ENCODE data around the gene DDX39B. TPM values are rescaled to one million over a fixed set of nuclear protein-coding genes. Genes with fewer than 3 reads are reported as not detected.

The DDX39B gene
- total RNA-seq, 1 donor: 240 TPM

DNA sequence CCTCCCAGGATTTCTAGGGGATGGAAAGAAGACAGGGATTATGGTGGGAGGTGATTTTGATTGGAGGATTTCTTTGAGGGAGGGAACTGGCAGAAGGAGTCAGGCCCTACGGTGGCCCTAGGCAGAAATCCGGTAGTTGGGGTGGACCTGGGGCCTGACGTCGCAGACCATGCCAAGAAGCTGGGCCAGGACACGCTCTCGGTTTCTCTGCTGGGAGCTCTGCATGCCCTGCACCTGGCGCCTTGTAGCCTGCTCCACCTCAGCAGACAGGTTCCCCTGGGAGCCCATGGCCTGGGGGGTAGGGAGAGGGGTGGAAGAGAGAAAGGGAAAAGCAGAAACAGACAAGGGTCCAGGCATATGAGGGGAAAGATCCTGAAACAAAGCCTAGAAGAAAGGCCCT, 3.5 kb upstream of the DDX39B start:
- TF ChIP-seq, protein P1, sequence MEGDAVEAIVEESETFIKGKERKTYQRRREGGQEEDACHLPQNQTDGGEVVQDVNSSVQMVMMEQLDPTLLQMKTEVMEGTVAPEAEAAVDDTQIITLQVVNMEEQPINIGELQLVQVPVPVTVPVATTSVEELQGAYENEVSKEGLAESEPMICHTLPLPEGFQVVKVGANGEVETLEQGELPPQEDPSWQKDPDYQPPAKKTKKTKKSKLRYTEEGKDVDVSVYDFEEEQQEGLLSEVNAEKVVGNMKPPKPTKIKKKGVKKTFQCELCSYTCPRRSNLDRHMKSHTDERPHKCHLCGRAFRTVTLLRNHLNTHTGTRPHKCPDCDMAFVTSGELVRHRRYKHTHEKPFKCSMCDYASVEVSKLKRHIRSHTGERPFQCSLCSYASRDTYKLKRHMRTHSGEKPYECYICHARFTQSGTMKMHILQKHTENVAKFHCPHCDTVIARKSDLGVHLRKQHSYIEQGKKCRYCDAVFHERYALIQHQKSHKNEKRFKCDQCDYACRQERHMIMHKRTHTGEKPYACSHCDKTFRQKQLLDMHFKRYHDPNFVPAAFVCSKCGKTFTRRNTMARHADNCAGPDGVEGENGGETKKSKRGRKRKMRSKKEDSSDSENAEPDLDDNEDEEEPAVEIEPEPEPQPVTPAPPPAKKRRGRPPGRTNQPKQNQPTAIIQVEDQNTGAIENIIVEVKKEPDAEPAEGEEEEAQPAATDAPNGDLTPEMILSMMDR (IDR thresholded peaks at IDR 0.05; ENCODE audit: extremely low read depth, low read depth, low read length): no peak
- no peaks in the 10 kb centered on the region for H3K9me3 ChIP-seq (ENCODE audit: low read depth, low read length)
- peaks cover 10% of the 10 kb centered on the region for H4K20me1 ChIP-seq (ENCODE audit: insufficient read depth, low read length)
- H3K4me3 ChIP-seq (ENCODE audit: insufficient read depth, low read length): no peak overlapping the region
- peaks cover 15% of the 10 kb centered on the region for H3K36me3 ChIP-seq (ENCODE audit: insufficient read depth, low read length)
- no peak for DNase-seq (ENCODE audit: insufficient read length, low spot score, missing footprints)
- peaks cover 38% of the 10 kb centered on the region for H3K79me2 ChIP-seq (ENCODE audit: insufficient read depth, low read length)
- no peak overlapping the region for H3K27ac ChIP-seq (ENCODE audit: low read depth, low read length)
- no peak overlapping the region for H2AFZ ChIP-seq (ENCODE audit: low read length)
- H3K4me1 ChIP-seq (ENCODE audit: insufficient read depth, low read length): peaks cover 28% of the 10 kb centered on the region
- H3K4me2 ChIP-seq (ENCODE audit: insufficient read depth, low read length): no peak overlapping the region
- H3K27me3 ChIP-seq (ENCODE audit: insufficient read depth, low read length): no peaks in the 10 kb centered on the region

DNA sequence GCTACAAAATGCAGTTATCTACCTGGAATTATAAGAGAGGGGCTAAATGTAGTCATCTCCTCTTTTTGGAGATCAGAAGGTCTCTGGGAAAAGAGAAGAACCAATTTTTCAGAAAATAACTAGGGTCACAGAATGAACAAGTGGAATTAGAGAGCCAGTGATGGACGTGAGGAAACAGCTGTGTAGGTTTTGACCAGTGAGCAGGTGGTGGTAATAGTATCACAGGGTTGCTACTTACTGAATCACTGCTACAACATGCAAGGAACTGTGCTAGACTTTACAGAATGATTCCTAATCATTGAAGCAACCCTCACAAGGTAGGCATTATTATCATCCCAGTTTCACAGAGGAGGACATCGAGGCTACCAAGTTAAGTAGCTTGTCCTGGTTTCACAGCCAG, 2.9 kb upstream of the DDX39B start:
- peaks cover 18% of the 10 kb centered on the region for H3K36me3 ChIP-seq (ENCODE audit: insufficient read depth, low read length)
- no peak overlapping the region for H3K4me2 ChIP-seq (ENCODE audit: insufficient read depth, low read length)
- H3K4me1 ChIP-seq (ENCODE audit: insufficient read depth, low read length): peaks cover 34% of the 10 kb centered on the region
- no peaks in the 10 kb centered on the region for H3K9me3 ChIP-seq (ENCODE audit: low read depth, low read length)
- DNase-seq (ENCODE audit: insufficient read length, low spot score, missing footprints): no peak
- H4K20me1 ChIP-seq (ENCODE audit: insufficient read depth, low read length): peaks cover 16% of the 10 kb centered on the region
- no peak overlapping the region for H3K27ac ChIP-seq (ENCODE audit: low read depth, low read length)
- peaks cover 44% of the 10 kb centered on the region for H3K79me2 ChIP-seq (ENCODE audit: insufficient read depth, low read length)
- no peak overlapping the region for H2AFZ ChIP-seq (ENCODE audit: low read length)
- TF ChIP-seq, protein P1 (IDR thresholded peaks at IDR 0.05; ENCODE audit: extremely low read depth, low read depth, low read length): no peak
- H3K4me3 ChIP-seq (ENCODE audit: insufficient read depth, low read length): no peak overlapping the region
- H3K27me3 ChIP-seq (ENCODE audit: insufficient read depth, low read length): no peaks in the 10 kb centered on the region

DNA sequence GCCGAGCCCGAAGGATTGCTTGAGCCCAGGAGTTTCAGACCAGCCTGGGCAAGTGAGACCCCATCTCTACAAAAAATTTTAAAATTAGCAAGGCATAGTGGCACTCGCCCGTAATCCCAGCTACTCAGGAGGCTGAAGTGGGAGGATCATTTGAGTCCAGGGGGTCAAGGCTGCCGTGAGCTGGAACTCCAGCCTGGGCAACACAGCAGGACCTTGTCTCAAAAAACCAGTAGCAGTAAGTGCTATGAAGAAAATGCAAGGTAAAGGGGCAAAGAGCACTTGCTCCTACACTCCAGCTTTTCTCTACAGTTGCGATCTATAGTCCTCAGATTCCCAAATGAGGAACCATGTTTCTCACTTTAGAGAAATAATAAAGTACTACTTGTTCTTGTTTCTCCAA, 1.8 kb upstream of the DDX39B start:
- no peak for DNase-seq (ENCODE audit: insufficient read length, low spot score, missing footprints)
- Histone ChIP-seq H3K4me2 (ENCODE audit: insufficient read depth, low read length) (no peak overlapping the region), H4K20me1 (ENCODE audit: insufficient read depth, low read length) (peaks cover 26% of the 10 kb centered on the region), H3K36me3 (ENCODE audit: insufficient read depth, low read length) (peaks cover 19% of the 10 kb centered on the region), H3K27me3 (ENCODE audit: insufficient read depth, low read length) (no peaks in the 10 kb centered on the region), H3K9me3 (ENCODE audit: low read depth, low read length) (no peaks in the 10 kb centered on the region), H3K4me3 (ENCODE audit: insufficient read depth, low read length) (no peak overlapping the region), H3K79me2 (ENCODE audit: insufficient read depth, low read length) (peaks cover 48% of the 10 kb centered on the region), H3K4me1 (ENCODE audit: insufficient read depth, low read length) (peaks cover 43% of the 10 kb centered on the region), H2AFZ (ENCODE audit: low read length) (no peak overlapping the region), H3K27ac (ENCODE audit: low read depth, low read length) (no peak overlapping the region)
- TF ChIP-seq, protein P1 (IDR thresholded peaks at IDR 0.05; ENCODE audit: extremely low read depth, low read depth, low read length): no peak

DNA sequence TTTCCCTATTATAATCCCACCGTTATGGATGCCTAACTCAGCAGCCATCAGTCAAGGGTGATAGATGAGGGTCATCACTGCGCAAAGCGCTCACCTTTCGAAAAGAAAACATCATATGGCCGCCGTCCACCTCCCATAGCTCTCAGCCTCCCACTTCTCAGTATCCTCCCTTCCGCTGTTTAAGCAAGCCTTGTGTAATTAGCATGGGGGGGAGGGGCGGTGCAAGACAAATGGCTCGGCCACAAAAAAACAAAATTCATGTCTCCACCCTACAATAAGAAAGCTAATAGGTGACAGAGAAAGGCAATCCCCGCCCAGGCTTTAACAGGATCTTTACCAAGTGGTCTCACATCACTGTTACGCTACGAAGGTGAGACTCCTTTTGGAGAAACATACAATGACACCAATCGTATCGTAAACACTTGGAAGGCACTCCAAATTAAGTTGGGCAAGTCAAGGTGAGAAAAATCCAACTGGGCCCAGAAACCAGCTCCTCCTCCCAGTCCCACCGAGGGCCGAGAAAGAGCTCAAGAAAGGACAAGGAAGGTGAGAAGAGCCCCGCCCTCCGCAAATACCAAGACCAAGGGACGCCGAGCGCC, 645 bp downstream of the DDX39B start:
- Histone ChIP-seq H2AFZ (ENCODE audit: low read length) (peak overlapping the region; percentile 97), H3K27me3 (ENCODE audit: insufficient read depth, low read length) (no peaks in the 10 kb centered on the region), H3K9me3 (ENCODE audit: low read depth, low read length) (no peaks in the 10 kb centered on the region), H3K4me3 (ENCODE audit: insufficient read depth, low read length) (peak overlapping the region; percentile 95), H3K36me3 (ENCODE audit: insufficient read depth, low read length) (peaks cover 44% of the 10 kb centered on the region), H4K20me1 (ENCODE audit: insufficient read depth, low read length) (peaks cover 45% of the 10 kb centered on the region), H3K27ac (ENCODE audit: low read depth, low read length) (peak overlapping the region; percentile 99), H3K4me2 (ENCODE audit: insufficient read depth, low read length) (peak overlapping the region; percentile 97), H3K79me2 (ENCODE audit: insufficient read depth, low read length) (peaks cover 58% of the 10 kb centered on the region), H3K4me1 (ENCODE audit: insufficient read depth, low read length) (peaks cover 23% of the 10 kb centered on the region)
- TF ChIP-seq, protein P1 (IDR thresholded peaks at IDR 0.05; ENCODE audit: extremely low read depth, low read depth, low read length): no peak
- DNase-seq (ENCODE audit: insufficient read length, low spot score, missing footprints): peak; percentile 37
